HG03060 (cell line): ENCODE data around the gene IRF2BPL.

Experiments used
- ATAC-seq: cut with Tn5 transposase; IDR thresholded peaks from one replicate; pipeline ENCODE4 v1.9.1; 2021; ENCODE audit warnings: low read depth, moderate number of reproducible peaks; ENCODE audit not compliant: unreplicated experiment

Gene IRF2BPL

GRCh38 chr14:76993752-76994151, 34.8 kb downstream of the IRF2BPL start:
- no peak for ATAC-seq

GRCh38 chr14:76990084-76990483, 38.4 kb downstream of the IRF2BPL start:
- no peak for ATAC-seq

GRCh38 chr14:76987956-76988520, 40.5 kb downstream of the IRF2BPL start:
- no peak for ATAC-seq

GRCh38 chr14:76986231-76986565, 42.3 kb downstream of the IRF2BPL start:
- ATAC-seq = no peak

- ATAC-seq = no peak
These were observed 42.8 kb downstream of the IRF2BPL start for GRCh38 chr14:76985540-76986230.

- no peak for ATAC-seq
These were observed 43.6 kb downstream of the IRF2BPL start for GRCh38 chr14:76984787-76985375.

- no peak for ATAC-seq
These were observed 44.2 kb downstream of the IRF2BPL start for GRCh38 chr14:76984297-76984696.

GRCh38 chr14:76981670-76982069, 46.8 kb downstream of the IRF2BPL start:
- ATAC-seq = no peak

GRCh38 chr14:76977793-76978720, 50.5 kb downstream of the IRF2BPL start:
- ATAC-seq = peak; percentile 82

- no peak for ATAC-seq
These were observed 52.1 kb downstream of the IRF2BPL start for GRCh38 chr14:76976240-76977005.

GRCh38 chr14:76975812-76976211, 52.7 kb downstream of the IRF2BPL start:
- ATAC-seq = no peak

GRCh38 chr14:76975051-76975450, 53.5 kb downstream of the IRF2BPL start:
- ATAC-seq = no peak
